Measurements from ENCODE around the gene GEMIN4.

DNA sequence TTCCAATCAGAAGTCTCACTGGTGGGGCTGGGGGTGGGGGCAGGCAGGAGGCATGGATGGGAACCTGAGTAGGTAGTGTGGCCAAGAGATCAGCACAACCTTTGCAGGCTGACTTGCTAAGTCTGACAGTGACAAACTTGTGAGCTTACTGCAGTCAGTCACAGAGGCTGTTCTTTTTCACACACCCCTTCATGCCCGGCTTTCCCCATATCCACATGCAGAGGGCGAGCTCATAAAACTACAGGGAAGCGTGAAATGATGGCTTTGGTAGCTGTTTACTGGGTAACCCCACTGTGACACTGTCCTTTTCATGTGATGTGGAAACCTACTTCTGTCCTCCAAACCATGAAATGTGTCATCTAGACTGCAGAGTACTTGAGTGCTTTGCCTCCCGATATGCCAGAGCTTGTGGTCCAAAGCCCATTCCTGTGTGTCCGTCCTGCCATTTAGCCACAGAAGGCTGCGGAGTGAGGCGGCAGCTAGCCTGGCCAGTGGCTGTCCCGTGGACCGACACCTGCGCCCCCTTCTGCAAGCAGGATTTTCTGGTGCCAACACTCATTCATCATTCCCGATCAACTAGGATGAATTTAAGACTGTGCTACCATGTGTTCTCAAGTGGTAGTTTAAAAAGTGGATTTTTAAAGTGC, 9.8 kb downstream of the GEMIN4 start:
- TF ChIP-seq, protein P1, sequence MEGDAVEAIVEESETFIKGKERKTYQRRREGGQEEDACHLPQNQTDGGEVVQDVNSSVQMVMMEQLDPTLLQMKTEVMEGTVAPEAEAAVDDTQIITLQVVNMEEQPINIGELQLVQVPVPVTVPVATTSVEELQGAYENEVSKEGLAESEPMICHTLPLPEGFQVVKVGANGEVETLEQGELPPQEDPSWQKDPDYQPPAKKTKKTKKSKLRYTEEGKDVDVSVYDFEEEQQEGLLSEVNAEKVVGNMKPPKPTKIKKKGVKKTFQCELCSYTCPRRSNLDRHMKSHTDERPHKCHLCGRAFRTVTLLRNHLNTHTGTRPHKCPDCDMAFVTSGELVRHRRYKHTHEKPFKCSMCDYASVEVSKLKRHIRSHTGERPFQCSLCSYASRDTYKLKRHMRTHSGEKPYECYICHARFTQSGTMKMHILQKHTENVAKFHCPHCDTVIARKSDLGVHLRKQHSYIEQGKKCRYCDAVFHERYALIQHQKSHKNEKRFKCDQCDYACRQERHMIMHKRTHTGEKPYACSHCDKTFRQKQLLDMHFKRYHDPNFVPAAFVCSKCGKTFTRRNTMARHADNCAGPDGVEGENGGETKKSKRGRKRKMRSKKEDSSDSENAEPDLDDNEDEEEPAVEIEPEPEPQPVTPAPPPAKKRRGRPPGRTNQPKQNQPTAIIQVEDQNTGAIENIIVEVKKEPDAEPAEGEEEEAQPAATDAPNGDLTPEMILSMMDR (optimal IDR thresholded peaks at IDR 0.05 in 1 of 3, IDR thresholded peaks at IDR 0.05 in 1 of 3, conservative IDR thresholded peaks at IDR 0.05 in 1 of 3; ENCODE audit: extremely low read depth in 1 of 3, insufficient read depth in 2 of 3, low read length in 3 of 3): no peak
- TF ChIP-seq EZH2 (IDR thresholded peaks at IDR 0.05; ENCODE audit: low read length): no peak

Measured in keratinocyte (primary cell).